ENCODE measurements around the gene LRRC53. TPM values are rescaled to one million over a fixed set of nuclear protein-coding genes. Genes with fewer than 3 reads are reported as not detected.

LRRC53 gene
- total RNA-seq, 4 donors from 2014 or later, result not detected

GRCh38 chr1:74470251-74470650 lies 42.2 kb downstream of the LRRC53 start:
- WGBS, 2 donors (ENCODE audit: low coverage in 1 of 2), result 35 to 63% methylated on average over 3 of the region's 3 CpGs
- H3K27me3 ChIP-seq, result peaks cover 3% of the 10 kb centered on the region
- no peaks in the 10 kb centered on the region for H3K4me1 ChIP-seq
- H3K9me3 ChIP-seq, result no peaks in the 10 kb centered on the region
- DNase-seq, result no peak
- intact Hi-C loops (cut with DNase I; ENCODE audit: low total_unique reads), result no loop called here
- in situ Hi-C loops (cut with MboI; ENCODE audit: low pct_ligation_motif_present in 1 of 4, low pct_unique_long_range_greater_than_20kb in 1 of 4, low sequenced_read_pairs in 3 of 4), result no loop called here
- H3K4me3 ChIP-seq, result no peak overlapping the region
- TF ChIP-seq CTCF (IDR thresholded peaks at IDR 0.05), result no peak
- no peak for TF ChIP-seq POLR2AphosphoS5 (IDR thresholded peaks at IDR 0.05)
- no peak for TF ChIP-seq EP300 (IDR thresholded peaks at IDR 0.05; ENCODE audit: low read depth)
- no peak overlapping the region for H3K27ac ChIP-seq
- no peaks in the 10 kb centered on the region for H3K36me3 ChIP-seq

- in situ Hi-C loops (cut with MboI; ENCODE audit: low pct_ligation_motif_present in 1 of 4, low pct_unique_long_range_greater_than_20kb in 1 of 4, low sequenced_read_pairs in 3 of 4), result no loop called here
Observed at GRCh38 chr1:74468982-74469603, 43.3 kb downstream of the LRRC53 start.

GRCh38 chr1:74467786-74468377 lies 44.5 kb downstream of the LRRC53 start:
- Histone ChIP-seq H3K27me3 (peaks cover 3% of the 10 kb centered on the region), H3K36me3 (no peaks in the 10 kb centered on the region), H3K27ac (no peak overlapping the region), H3K9me3 (no peaks in the 10 kb centered on the region), H3K4me1 (no peaks in the 10 kb centered on the region), H3K4me3 (no peak overlapping the region)
- intact Hi-C loops (cut with DNase I; ENCODE audit: low total_unique reads), result no loop called here
- 58 to 65% methylated on average over 2 to 3 of the region's 3 CpGs for WGBS, 2 donors (ENCODE audit: low coverage in 1 of 2)
- DNase-seq, result no peak
- in situ Hi-C loops (cut with MboI; ENCODE audit: low pct_ligation_motif_present in 1 of 4, low pct_unique_long_range_greater_than_20kb in 1 of 4, low sequenced_read_pairs in 3 of 4), result no loop called here
- TF ChIP-seq POLR2AphosphoS5 (IDR thresholded peaks at IDR 0.05), result no peak
- no peak for TF ChIP-seq POLR2A (IDR thresholded peaks at IDR 0.05)
- no peak for TF ChIP-seq CTCF (IDR thresholded peaks at IDR 0.05)
- no peak for TF ChIP-seq EP300 (IDR thresholded peaks at IDR 0.05; ENCODE audit: low read depth)

More at GRCh38 chr1:74468982-74469603, 43.3 kb downstream of the LRRC53 start:
- TF ChIP-seq CTCF (IDR thresholded peaks at IDR 0.05), result peak; percentile 40 to 56 (median 50)
- no peak for TF ChIP-seq POLR2AphosphoS5 (IDR thresholded peaks at IDR 0.05)
- Histone ChIP-seq H3K4me3 (no peak overlapping the region), H3K4me1 (no peaks in the 10 kb centered on the region), H3K27me3 (peaks cover 3% of the 10 kb centered on the region), H3K27ac (no peak overlapping the region), H3K36me3 (no peaks in the 10 kb centered on the region), H3K9me3 (no peaks in the 10 kb centered on the region)
- no peak for DNase-seq
- 10 to 12% methylated on average over 2 of the region's 2 CpGs for WGBS, 2 donors (ENCODE audit: low coverage in 1 of 2)
- intact Hi-C loops (cut with DNase I; ENCODE audit: low total_unique reads), result no loop called here

- Histone ChIP-seq H3K36me3 (no peaks in the 10 kb centered on the region), H3K4me3 (no peak overlapping the region), H3K27ac (no peak overlapping the region), H3K4me1 (no peaks in the 10 kb centered on the region), H3K9me3 (no peaks in the 10 kb centered on the region), H3K27me3 (no peaks in the 10 kb centered on the region)
- WGBS, 2 donors (ENCODE audit: low coverage in 1 of 2), result 95% methylated on average over 13 of the region's 24 CpGs; no CpG with 5 or more reads in 1 of the 2 donors
- DNase-seq, result no peak
- intact Hi-C loops (cut with DNase I; ENCODE audit: low total_unique reads) (no loop called here), in situ Hi-C loops (cut with MboI; ENCODE audit: low pct_ligation_motif_present in 1 of 4, low pct_unique_long_range_greater_than_20kb in 1 of 4, low sequenced_read_pairs in 3 of 4) (no loop called here)
- TF ChIP-seq EP300 (IDR thresholded peaks at IDR 0.05; ENCODE audit: low read depth), result no peak
- no peak for TF ChIP-seq POLR2AphosphoS5 (IDR thresholded peaks at IDR 0.05)
- TF ChIP-seq CTCF (IDR thresholded peaks at IDR 0.05), result no peak
- TF ChIP-seq POLR2A (IDR thresholded peaks at IDR 0.05), result no peak
Observed at GRCh38 chr1:74465193-74465681, 47.2 kb downstream of the LRRC53 start.
